HEK293T (cell line): ENCODE measurements around the gene LIN52.

Experiments used
- CTCF ChIA-PET: fragments of 350-600 bp; formaldehyde crosslinking; extraction: SDS; loops from one replicate; lab custom pipeline; 2021; ENCODE audit warnings: antibody characterized with exemption, inconsistent platforms; lab: Yijun Ruan, JAX
- POLR2A ChIA-PET: fragments of 350-600 bp; formaldehyde crosslinking; extraction: SDS; loops from one replicate; lab custom pipeline; 2020; ENCODE audit warnings: antibody characterized with exemption, inconsistent platforms; lab: Yijun Ruan, JAX
- DNase-seq: peaks from one replicate; pipeline ENCODE4 v3.0.0; 2012; ENCODE audit warnings: mixed read lengths; ENCODE audit errors: extremely low spot score
- ARNT ChIP-seq: fragments of 450-650 bp; IDR thresholded peaks from 2 replicates; pipeline ENCODE4 v1.6.1; 2017; ENCODE audit warnings: mild to moderate bottlenecking
- BHLHE40 ChIP-seq: fragments of 450-650 bp; IDR thresholded peaks from 2 replicates; pipeline ENCODE4 v1.6.1; 2016; ENCODE audit warnings: mild to moderate bottlenecking, moderate library complexity, borderline replicate concordance
- CTBP1 ChIP-seq: fragments of 450-650 bp; IDR thresholded peaks from 2 replicates; pipeline ENCODE4 v1.6.1; 2016; ENCODE audit warnings: borderline replicate concordance
- ELF4 ChIP-seq: fragments of 450-650 bp; IDR thresholded peaks from 2 replicates; pipeline ENCODE4 v1.6.1; 2017; ENCODE audit warnings: antibody characterized with exemption
- FOXA1 ChIP-seq: fragments of 450-650 bp; IDR thresholded peaks from 2 replicates; pipeline ENCODE4 v1.6.1; 2016; ENCODE audit warnings: mild to moderate bottlenecking
- FOXK2 ChIP-seq: fragments of 450-650 bp; IDR thresholded peaks from 2 replicates; pipeline ENCODE4 v1.6.1; 2016; ENCODE audit warnings: mild to moderate bottlenecking
- FOXM1 ChIP-seq: fragments of 450-650 bp; IDR thresholded peaks from 2 replicates; pipeline ENCODE4 v1.6.1; 2017; ENCODE audit warnings: mild to moderate bottlenecking, borderline replicate concordance
- HDGF ChIP-seq: fragments of 450-650 bp; IDR thresholded peaks from 2 replicates; pipeline ENCODE4 v1.6.1; 2017; ENCODE audit warnings: antibody characterized with exemption, borderline replicate concordance
- L3MBTL2 ChIP-seq: fragments of 450-650 bp; conservative IDR thresholded peaks from 2 replicates; pipeline ENCODE4 v1.6.1; 2016; ENCODE audit warnings: mild to moderate bottlenecking
- LEF1 ChIP-seq: fragments of 450-650 bp; IDR thresholded peaks from 2 replicates; pipeline ENCODE4 v1.6.1; 2017; ENCODE audit warnings: mild to moderate bottlenecking, borderline replicate concordance
- NFRKB ChIP-seq: fragments of 450-650 bp; IDR thresholded peaks from 2 replicates; pipeline ENCODE4 v1.6.1; 2016; ENCODE audit warnings: mild to moderate bottlenecking, moderate library complexity
- SP1 ChIP-seq: fragments of 450-650 bp; IDR thresholded peaks from 2 replicates; pipeline ENCODE4 v1.6.1; 2017
- SUZ12 ChIP-seq: fragments of 450-650 bp; IDR thresholded peaks from 2 replicates; pipeline ENCODE4 v1.6.1; 2016; ENCODE audit warnings: mild to moderate bottlenecking
- TARDBP ChIP-seq: fragments of 450-650 bp; IDR thresholded peaks from 2 replicates; pipeline ENCODE4 v1.6.1; 2016
- ZNF384 ChIP-seq: fragments of 450-650 bp; IDR thresholded peaks from 2 replicates; pipeline ENCODE4 v1.6.1; 2016
- TF ChIP-seq, protein P1 (sequence below): fragments of 450-650 bp; IDR thresholded peaks from 2 replicates; pipeline ENCODE4 v1.6.1; 2016

The LIN52 gene

DNA sequence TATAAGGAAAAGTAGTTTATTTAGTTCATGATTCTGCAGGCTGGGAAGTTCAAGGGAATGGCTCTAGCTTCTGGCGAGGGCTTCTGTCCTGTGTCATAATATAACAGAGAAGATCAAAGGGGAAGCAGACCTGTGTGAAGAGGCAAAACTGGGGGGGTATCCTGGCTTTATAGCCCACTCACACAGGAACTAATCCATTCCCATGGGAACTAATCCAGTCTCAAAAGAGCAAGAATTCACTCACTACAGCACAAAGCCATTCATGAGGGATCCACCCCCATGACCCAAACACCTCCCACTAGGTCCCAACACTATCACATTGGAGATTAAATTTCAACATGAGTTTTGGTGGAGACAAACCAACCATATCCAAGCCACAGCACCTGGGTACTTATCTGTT, 7.4 kb upstream of the LIN52 start:
- TF ChIP-seq SUZ12: no peak
- ChIA-PET CTCF (interaction anchor here (0.6 kb wide), 1 partner anchor 78 kb away, joined by 9 read pairs; no protein-coding TSS in a partner anchor), POLR2A (no interaction called here)
- no peak for DNase-seq

DNA sequence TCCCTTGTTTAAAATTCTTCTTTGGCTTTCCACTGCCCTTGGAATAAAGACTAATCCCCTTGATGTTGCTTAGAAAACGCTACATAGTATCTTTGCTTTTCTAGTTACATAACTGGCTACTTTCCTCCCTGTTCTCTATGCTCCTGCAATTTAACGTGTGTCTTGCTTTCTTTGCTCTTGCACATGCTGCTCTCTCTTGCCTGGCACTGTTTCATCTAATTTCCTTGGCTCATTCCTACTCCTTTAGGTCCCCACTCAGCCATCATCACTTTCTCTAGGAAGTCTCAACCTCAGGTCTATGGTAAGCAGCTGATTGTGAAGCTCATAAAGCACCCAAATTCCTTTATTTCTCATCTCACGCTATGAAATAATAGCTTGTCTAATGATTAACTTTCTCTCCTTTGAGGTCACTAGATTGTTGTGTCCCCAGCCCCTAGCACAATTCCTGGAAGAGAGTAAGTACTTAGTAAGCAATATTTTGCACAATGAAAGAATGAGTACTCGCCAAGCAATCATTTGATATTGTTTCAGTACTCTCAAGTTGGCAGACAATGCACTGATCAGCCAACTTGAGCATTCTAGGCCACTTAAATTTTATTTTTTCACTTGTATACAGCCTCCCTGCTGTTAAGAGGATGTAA, 3.8 kb upstream of the LIN52 start:
- TF ChIP-seq LEF1 (no peak), L3MBTL2 (no peak), SUZ12 (no peak), ZNF384 (no peak), FOXM1 (no peak), HDGF (no peak), CTBP1 (no peak), SP1 (no peak), TARDBP (no peak), ELF4 (no peak), NFRKB (no peak), BHLHE40 (no peak), ARNT (no peak)
- POLR2A ChIA-PET: no interaction called here
- CTCF ChIA-PET: interaction anchor here (0.6 kb wide), 1 partner anchor 1607 kb away, joined by 3 read pairs; no protein-coding TSS in a partner anchor
- no peak for DNase-seq

DNA sequence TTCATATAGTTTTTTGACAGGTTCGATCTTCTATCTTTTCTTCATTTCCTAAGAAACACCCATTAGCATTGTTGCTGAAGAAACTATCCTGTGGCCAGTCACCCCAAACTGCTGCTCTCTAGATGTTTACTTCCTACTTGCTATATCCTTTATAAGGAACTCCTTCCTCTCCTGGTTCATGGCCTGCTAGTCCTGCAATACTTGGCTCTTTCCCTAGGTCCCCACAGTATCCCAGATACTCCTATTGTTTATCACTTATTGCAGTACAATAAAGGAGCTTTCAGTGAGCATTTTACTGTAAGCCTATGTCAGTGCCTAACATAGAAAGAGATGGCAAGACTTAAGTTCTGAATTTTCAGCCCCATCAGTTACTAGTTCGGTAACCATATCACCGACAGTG, 3.3 kb upstream of the LIN52 start:
- no peak for DNase-seq
- no peak for TF ChIP-seq NFRKB
- TF ChIP-seq BHLHE40: no peak
- TF ChIP-seq SUZ12: no peak
- TF ChIP-seq ZNF384: no peak
- no peak for TF ChIP-seq CTBP1
- TF ChIP-seq ELF4: no peak
- no peak for TF ChIP-seq L3MBTL2
- TF ChIP-seq, protein P1, sequence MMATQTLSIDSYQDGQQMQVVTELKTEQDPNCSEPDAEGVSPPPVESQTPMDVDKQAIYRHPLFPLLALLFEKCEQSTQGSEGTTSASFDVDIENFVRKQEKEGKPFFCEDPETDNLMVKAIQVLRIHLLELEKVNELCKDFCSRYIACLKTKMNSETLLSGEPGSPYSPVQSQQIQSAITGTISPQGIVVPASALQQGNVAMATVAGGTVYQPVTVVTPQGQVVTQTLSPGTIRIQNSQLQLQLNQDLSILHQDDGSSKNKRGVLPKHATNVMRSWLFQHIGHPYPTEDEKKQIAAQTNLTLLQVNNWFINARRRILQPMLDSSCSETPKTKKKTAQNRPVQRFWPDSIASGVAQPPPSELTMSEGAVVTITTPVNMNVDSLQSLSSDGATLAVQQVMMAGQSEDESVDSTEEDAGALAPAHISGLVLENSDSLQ: no peak
- no peak for TF ChIP-seq LEF1
- ChIA-PET CTCF (no interaction called here), POLR2A (no interaction called here)

DNA sequence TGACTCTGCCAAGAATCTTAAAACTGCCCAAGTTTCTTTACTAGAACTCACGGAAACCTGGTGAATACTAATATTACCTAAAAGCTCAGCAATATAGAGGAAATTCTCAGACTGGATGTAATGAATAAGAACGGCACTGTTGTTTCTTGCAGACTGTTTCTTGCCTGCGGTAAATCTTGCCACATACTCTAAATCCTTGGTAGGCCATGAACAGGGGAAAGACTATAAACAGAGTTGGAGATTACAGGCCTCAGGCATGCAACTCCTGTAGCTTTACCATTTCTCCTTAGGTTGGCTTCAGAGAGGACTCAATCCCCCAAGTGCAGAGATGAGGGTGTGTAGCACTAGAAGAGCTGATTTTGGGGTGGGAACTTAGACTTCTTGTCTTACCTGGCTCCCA, 1.6 kb upstream of the LIN52 start:
- ChIA-PET POLR2A (interaction anchor here (0.8 to 1.1 kb wide), 2 partner anchors 12 to 625 kb away, joined by 3 to 4 read pairs; partner anchors contain the start of gene NUMB), CTCF (no interaction called here)

DNA sequence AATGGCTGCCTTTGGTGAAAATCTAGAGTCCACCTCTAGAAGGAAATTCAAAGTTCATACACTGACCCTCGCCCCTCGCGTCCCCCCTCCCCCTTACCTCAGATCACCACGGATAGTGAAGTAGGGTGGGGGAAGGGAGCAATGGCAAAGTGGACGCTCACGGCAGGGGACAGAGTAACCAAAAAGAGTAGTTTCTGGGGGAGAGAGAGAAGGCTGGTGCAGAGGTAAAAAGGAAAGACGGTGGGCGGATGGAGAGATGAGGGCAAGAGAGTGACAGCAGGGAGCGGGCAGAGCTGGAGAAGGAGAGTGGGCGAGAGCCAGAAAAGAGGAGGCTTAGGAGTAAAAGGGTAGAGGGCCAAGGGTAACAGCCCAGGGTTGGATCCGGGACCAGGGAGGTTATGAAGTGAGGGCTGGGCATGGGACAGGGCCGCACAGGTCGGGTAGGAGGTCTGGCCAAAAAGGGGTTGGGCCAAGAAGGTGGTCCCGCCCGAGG, 926 bp upstream of the LIN52 start:
- no peak for DNase-seq
- ChIA-PET POLR2A (interaction anchor here (1.1 to 2.1 kb wide), 2 partner anchors 10 to 13 kb away, joined by 3 to 6 read pairs; no protein-coding TSS in a partner anchor), CTCF (interaction anchor here (0.6 to 0.9 kb wide), 3 partner anchors 28 to 167 kb away, joined by 3 to 5 read pairs (median 4); no protein-coding TSS in a partner anchor)
- TF ChIP-seq ZNF384 (no peak), LEF1 (no peak), SP1 (no peak), CTBP1 (no peak), SUZ12 (no peak), ELF4 (no peak)
- TF ChIP-seq, protein P1: no peak; the same call in none of the 2 replicates

More for the DNA sequence above, 1.6 kb upstream of the LIN52 start:
- no peak for DNase-seq
- TF ChIP-seq BHLHE40: no peak
- TF ChIP-seq LEF1: no peak
- TF ChIP-seq SUZ12: no peak
- no peak for TF ChIP-seq TARDBP
- TF ChIP-seq HDGF: no peak
- TF ChIP-seq CTBP1: no peak
- no peak for TF ChIP-seq FOXA1

DNA sequence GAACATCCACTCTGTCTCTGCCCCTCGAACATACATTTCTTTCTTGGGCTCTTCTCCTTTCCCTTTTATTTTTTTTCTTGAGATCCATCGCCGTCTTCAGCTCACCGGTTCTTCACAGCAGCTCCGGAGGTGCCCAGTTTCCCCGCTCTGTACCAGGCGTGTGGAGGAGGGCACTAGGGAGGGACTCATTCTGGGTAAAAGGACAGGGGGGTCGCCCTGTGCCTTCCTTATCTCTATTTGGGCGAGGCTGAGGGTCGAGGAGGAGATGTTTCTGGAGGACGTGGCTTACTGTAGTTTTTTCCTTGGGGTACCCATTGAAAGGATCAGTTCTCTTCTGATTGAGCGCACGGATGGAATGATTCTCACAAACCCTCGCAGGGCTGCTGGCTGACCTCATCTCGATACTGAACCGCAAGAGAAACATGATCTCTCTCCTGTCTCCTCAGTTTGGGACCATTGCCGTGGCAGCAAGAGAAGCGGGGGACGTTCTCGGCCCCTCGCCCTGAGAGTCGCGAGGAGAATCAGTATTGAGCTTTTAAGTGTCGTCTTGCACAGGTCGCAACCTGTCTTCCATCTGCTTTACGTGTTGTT, 386 bp downstream of the LIN52 start:
- POLR2A ChIA-PET: interaction anchor here (2.0 to 2.1 kb wide), 2 partner anchors 10 to 12 kb away, joined by 5 to 6 read pairs; no protein-coding TSS in a partner anchor
- CTCF ChIA-PET: no interaction called here
- TF ChIP-seq L3MBTL2 (peak; percentile 72; the same call in 1 of the 2 replicates), SUZ12 (no peak), FOXA1 (no peak), BHLHE40 (no peak), NFRKB (peak; percentile 73), TARDBP (no peak)
- TF ChIP-seq, protein P1: no peak
- DNase-seq: peak; percentile 37

DNA sequence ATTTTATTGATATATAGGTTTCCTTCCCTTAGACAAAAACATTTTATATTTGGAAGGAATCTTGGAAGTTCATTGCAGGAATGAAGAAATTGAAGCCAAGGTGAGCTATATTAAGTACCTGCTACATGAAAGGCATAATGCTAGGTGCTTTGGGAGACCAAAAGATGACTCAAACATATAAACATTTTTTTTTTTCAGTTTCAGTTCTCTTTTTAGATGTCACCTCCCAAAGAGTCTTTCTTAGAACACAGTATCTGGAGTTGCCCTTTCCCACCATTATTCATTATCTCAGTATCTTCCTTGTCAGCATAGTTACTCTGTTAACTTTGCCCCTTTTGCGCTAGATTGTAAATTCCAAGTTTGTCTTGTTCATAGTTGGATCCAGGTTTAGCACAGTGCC, 1.1 kb downstream of the LIN52 start:
- CTCF ChIA-PET: no interaction called here
- DNase-seq: no peak
- TF ChIP-seq LEF1: no peak
- TF ChIP-seq BHLHE40: no peak
- no peak for TF ChIP-seq FOXK2
- POLR2A ChIA-PET: interaction anchor here (2.0 kb wide), 1 partner anchor 9 kb away, joined by 5 read pairs; no protein-coding TSS in a partner anchor
